ENCODE measurements around the gene RPL7L1. TPM values are rescaled to one million over a fixed set of nuclear protein-coding genes. Genes with fewer than 3 reads are reported as not detected.

The RPL7L1 gene
- total and polyA plus RNA-seq, 2 of the 13 experiments (the other 11 are each of a cell fraction or from before 2014, with no cell fraction given): 51.6 to 179 TPM

GRCh38 chr6:42879372-42880239 lies at the start of gene RPL7L1 (continued):
- peak; percentile 88; the same call in 1 of the 2 replicates for TF ChIP-seq BCL3 (CRISPR knock-in tag; IDR thresholded peaks at IDR 0.05)
- peak; percentile 91 for TF ChIP-seq ZNF547 (CRISPR knock-in tag; IDR thresholded peaks at IDR 0.05)
- TF ChIP-seq ZNF431 (CRISPR knock-in tag; IDR thresholded peaks at IDR 0.05; ENCODE audit: borderline replicate concordance, low read depth): no peak
- TF ChIP-seq, protein P1, sequence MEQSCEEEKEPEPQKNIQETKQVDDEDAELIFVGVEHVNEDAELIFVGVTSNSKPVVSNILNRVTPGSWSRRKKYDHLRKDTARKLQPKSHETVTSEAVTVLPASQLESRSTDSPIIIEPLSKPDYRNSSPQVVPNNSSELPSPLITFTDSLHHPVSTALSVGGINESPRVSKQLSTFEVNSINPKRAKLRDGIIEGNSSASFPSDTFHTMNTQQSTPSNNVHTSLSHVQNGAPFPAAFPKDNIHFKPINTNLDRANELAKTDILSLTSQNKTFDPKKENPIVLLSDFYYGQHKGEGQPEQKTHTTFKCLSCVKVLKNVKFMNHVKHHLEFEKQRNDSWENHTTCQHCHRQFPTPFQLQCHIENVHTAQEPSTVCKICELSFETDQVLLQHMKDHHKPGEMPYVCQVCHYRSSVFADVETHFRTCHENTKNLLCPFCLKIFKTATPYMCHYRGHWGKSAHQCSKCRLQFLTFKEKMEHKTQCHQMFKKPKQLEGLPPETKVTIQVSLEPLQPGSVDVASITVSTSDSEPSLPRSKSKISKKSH (CRISPR knock-in tag; IDR thresholded peaks at IDR 0.05; ENCODE audit: borderline replicate concordance): no peak; the same call in 1 of the 2 replicates
- peak; percentile 87 for TF ChIP-seq ZNF30 (CRISPR knock-in tag; IDR thresholded peaks at IDR 0.05)
- TF ChIP-seq BRD4 (CRISPR knock-in tag; IDR thresholded peaks at IDR 0.05): peak; percentile 91
- TF ChIP-seq CENPT (CRISPR knock-in tag; IDR thresholded peaks at IDR 0.05; ENCODE audit: low read depth): peak; percentile 87
- TF ChIP-seq AHDC1 (CRISPR knock-in tag; IDR thresholded peaks at IDR 0.05; ENCODE audit: borderline replicate concordance): no peak
- TF ChIP-seq, protein P2, sequence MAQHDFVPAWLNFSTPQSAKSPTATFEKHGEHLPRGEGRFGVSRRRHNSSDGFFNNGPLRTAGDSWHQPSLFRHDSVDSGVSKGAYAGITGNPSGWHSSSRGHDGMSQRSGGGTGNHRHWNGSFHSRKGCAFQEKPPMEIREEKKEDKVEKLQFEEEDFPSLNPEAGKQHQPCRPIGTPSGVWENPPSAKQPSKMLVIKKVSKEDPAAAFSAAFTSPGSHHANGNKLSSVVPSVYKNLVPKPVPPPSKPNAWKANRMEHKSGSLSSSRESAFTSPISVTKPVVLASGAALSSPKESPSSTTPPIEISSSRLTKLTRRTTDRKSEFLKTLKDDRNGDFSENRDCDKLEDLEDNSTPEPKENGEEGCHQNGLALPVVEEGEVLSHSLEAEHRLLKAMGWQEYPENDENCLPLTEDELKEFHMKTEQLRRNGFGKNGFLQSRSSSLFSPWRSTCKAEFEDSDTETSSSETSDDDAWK (CRISPR knock-in tag; IDR thresholded peaks at IDR 0.05): no peak
- no peak for TF ChIP-seq ZNF367 (CRISPR knock-in tag; IDR thresholded peaks at IDR 0.05; ENCODE audit: borderline replicate concordance)
- peak; percentile 92 to 98 for TF ChIP-seq POLR2A (IDR thresholded peaks at IDR 0.05; ENCODE audit: insufficient read depth in 1 of 2, low read depth in 2 of 2, low read length in 2 of 2)
- peak; percentile 53 for TF ChIP-seq ZBTB2 (CRISPR knock-in tag; IDR thresholded peaks at IDR 0.05; ENCODE audit: low read depth)
- no peak for TF ChIP-seq NFKBIZ (CRISPR knock-in tag; IDR thresholded peaks at IDR 0.05)
- TF ChIP-seq, protein P3, sequence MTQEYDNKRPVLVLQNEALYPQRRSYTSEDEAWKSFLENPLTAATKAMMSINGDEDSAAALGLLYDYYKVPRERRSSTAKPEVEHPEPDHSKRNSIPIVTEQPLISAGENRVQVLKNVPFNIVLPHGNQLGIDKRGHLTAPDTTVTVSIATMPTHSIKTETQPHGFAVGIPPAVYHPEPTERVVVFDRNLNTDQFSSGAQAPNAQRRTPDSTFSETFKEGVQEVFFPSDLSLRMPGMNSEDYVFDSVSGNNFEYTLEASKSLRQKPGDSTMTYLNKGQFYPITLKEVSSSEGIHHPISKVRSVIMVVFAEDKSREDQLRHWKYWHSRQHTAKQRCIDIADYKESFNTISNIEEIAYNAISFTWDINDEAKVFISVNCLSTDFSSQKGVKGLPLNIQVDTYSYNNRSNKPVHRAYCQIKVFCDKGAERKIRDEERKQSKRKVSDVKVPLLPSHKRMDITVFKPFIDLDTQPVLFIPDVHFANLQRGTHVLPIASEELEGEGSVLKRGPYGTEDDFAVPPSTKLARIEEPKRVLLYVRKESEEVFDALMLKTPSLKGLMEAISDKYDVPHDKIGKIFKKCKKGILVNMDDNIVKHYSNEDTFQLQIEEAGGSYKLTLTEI (CRISPR knock-in tag; conservative IDR thresholded peaks at IDR 0.05): no peak
